SK-N-SH (cell line): ENCODE results near the gene MCUR1. TPM values are rescaled to one million over a fixed set of nuclear protein-coding genes. Genes with fewer than 3 reads are reported as not detected.
A peak's percentile ranks its signal among the peaks of the same experiment; 100 is the strongest.
"Not testable (repeated sequence)": the region's sequence is repeated elsewhere in the genome, so short reads cannot be mapped to it uniquely, and the experiment has no call there.

Source experiments
- CTCF ChIA-PET: fragments of 300-600, 350-600 bp; formaldehyde crosslinking; extraction: SDS; loops from one replicate; lab custom pipeline; 2021; lab: Yijun Ruan, JAX
- POLR2A ChIA-PET: fragments of 350-600 bp; sonication (Branson Sonifier 250); formaldehyde crosslinking; extraction: SDS; loops from one replicate; lab custom pipeline; 2020; ENCODE audit warnings: antibody characterized with exemption, inconsistent platforms; lab: Yijun Ruan, JAX
- DNase-seq: peaks from one replicate; pipeline ENCODE4 v3.0.0; 2012
- H2AFZ ChIP-seq: fragments of 200-600 bp; sonication (generic); 2 replicates; pipeline ENCODE4 v1.8.1; 2016; ENCODE audit warnings: antibody characterized with exemption, mild to moderate bottlenecking, low read depth
- H3F3A ChIP-seq: fragments of 200-600 bp; sonication (generic); replicated peaks from 2 replicates; pipeline ENCODE3; 2016; ENCODE audit warnings: antibody characterized with exemption, mild to moderate bottlenecking; ENCODE audit not compliant: insufficient read depth
- H3K27ac ChIP-seq, 2 experiments: fragments of 200-500 bp in 1 of 2; fragments of 200-600 bp in 1 of 2; sonication (Bioruptor generic) in 1 of 2; sonication (generic), shearing (Covaris generic) in 1 of 2; 2 replicates each; pipeline versions ENCODE4 v1.5.1 to v1.6.1; 2014 to 2016; ENCODE audit warnings: low read depth in 2 of 2, inconsistent platforms in 1 of 2, low read length in 1 of 2, mild to moderate bottlenecking in 1 of 2, mixed read lengths in 1 of 2
- H3K27me3 ChIP-seq: fragments of 200-600 bp; sonication (generic), shearing (Covaris generic); 2 replicates; pipeline ENCODE4 v1.6.1; 2016; ENCODE audit warnings: mixed run types; ENCODE audit not compliant: insufficient read depth
- H3K36me3 ChIP-seq, 2 experiments: fragments of 200-500 bp in 1 of 2; fragments of 200-600 bp in 1 of 2; sonication (Bioruptor generic) in 1 of 2; sonication (generic) in 1 of 2; replicated peaks in 1 of 2; 2 replicates each; pipeline versions ENCODE3 to v1.5.1; 2014 to 2016; ENCODE audit warnings: low read length in 1 of 2, mild to moderate bottlenecking in 1 of 2; ENCODE audit not compliant: insufficient read depth in 2 of 2, control insufficient read depth in 1 of 2
- H3K4me1 ChIP-seq, 2 experiments: fragments of 200-500 bp in 1 of 2; fragments of 200-600 bp in 1 of 2; sonication (Bioruptor generic) in 1 of 2; sonication (generic), shearing (Covaris generic) in 1 of 2; 2 replicates each; pipeline versions ENCODE4 v1.5.1 to v1.6.1; 2014 to 2016; ENCODE audit warnings: low read depth in 1 of 2, low read length in 1 of 2, mixed run types in 1 of 2; ENCODE audit not compliant: insufficient read depth in 2 of 2, control insufficient read depth in 1 of 2
- H3K4me2 ChIP-seq: fragments of 200-600 bp; sonication (generic), shearing (Covaris generic); 2 replicates; pipeline ENCODE4 v1.6.1; 2017; ENCODE audit warnings: mixed run types
- H3K4me3 ChIP-seq, 2 experiments: fragments of 200-500 bp in 1 of 2; fragments of 200-600 bp in 1 of 2; sonication (Bioruptor generic) in 1 of 2; sonication (generic), shearing (Covaris generic) in 1 of 2; 2 replicates each; pipeline versions ENCODE4 v1.5.1 to v1.8.1; 2014 to 2016; ENCODE audit warnings: low read depth in 2 of 2, inconsistent platforms in 1 of 2, low read length in 1 of 2, mild to moderate bottlenecking in 1 of 2, mixed read lengths in 1 of 2, moderate library complexity in 1 of 2
- H3K79me2 ChIP-seq: fragments of 200-600 bp; sonication (generic); 2 replicates; pipeline ENCODE4 v1.8.1; 2017; ENCODE audit warnings: mild to moderate bottlenecking; ENCODE audit not compliant: insufficient read depth
- H3K9ac ChIP-seq: fragments of 200-600 bp; sonication (generic); 2 replicates; pipeline ENCODE4 v1.6.1; 2017; ENCODE audit warnings: mixed run types
- H3K9me2 ChIP-seq: fragments of 200-600 bp; sonication (generic); 2 replicates; pipeline ENCODE4 v1.6.1; 2017; ENCODE audit warnings: mixed run types
- H3K9me3 ChIP-seq: fragments of 200-600 bp; sonication (generic); 2 replicates; pipeline ENCODE4 v1.6.1; 2017; ENCODE audit warnings: mixed run types, mild to moderate bottlenecking, moderate library complexity
- H4K20me1 ChIP-seq: fragments of 200-600 bp; sonication (generic); 2 replicates; pipeline ENCODE4 v1.6.1; 2017; ENCODE audit warnings: mild to moderate bottlenecking, mixed run types; ENCODE audit not compliant: insufficient read depth
- CHD2 ChIP-seq: fragments of 150-350 bp; IDR thresholded peaks from 2 replicates; pipeline ENCODE4 v1.6.1; 2018; ENCODE audit warnings: low read length; ENCODE audit not compliant: partially characterized antibody
- ELF1 ChIP-seq: IDR thresholded peaks from 2 replicates; pipeline ENCODE4 v1.4.0; 2012
- EP300 ChIP-seq, 2 experiments: IDR thresholded peaks; 2 replicates each; pipeline versions ENCODE4 v1.4.0 to v1.6.1; 2012; ENCODE audit warnings: borderline replicate concordance in 1 of 2, low read depth in 1 of 2, low read length in 1 of 2
- FOSL2 ChIP-seq: IDR thresholded peaks from 2 replicates; pipeline ENCODE4 v1.4.0; 2012; ENCODE audit warnings: low read depth, mild to moderate bottlenecking, moderate library complexity, borderline replicate concordance
- FOXJ3 ChIP-seq: sonication (generic); formaldehyde crosslinking; IDR thresholded peaks from 2 replicates; pipeline ENCODE4 v1.5.1; 2020; ENCODE audit warnings: mild to moderate bottlenecking, missing genetic modification reagents
- GABPA ChIP-seq: IDR thresholded peaks from 2 replicates; pipeline ENCODE4 v1.4.0; 2012; ENCODE audit warnings: low read depth, mild to moderate bottlenecking
- MAX ChIP-seq: IDR thresholded peaks from 2 replicates; pipeline ENCODE4 v1.4.0; 2012; ENCODE audit warnings: low read depth
- MEF2A ChIP-seq: IDR thresholded peaks from 2 replicates; pipeline ENCODE4 v1.4.0; 2012; ENCODE audit warnings: low read depth, borderline replicate concordance
- NFIC ChIP-seq: IDR thresholded peaks from 2 replicates; pipeline ENCODE4 v1.4.0; 2012; ENCODE audit warnings: borderline replicate concordance
- RAD21 ChIP-seq: IDR thresholded peaks from 2 replicates; pipeline ENCODE4 v1.6.1; 2012; ENCODE audit warnings: mild to moderate bottlenecking, low read length
- RCOR1 ChIP-seq: fragments of 150-350 bp; IDR thresholded peaks from 2 replicates; pipeline ENCODE4 v1.6.1; 2017; ENCODE audit warnings: antibody characterized with exemption, low read length
- RFX5 ChIP-seq: IDR thresholded peaks from 2 replicates; pipeline ENCODE4 v1.6.1; 2012; ENCODE audit warnings: mild to moderate bottlenecking, improper control_type of control experiment, low read length
- RXRA ChIP-seq: IDR thresholded peaks from 2 replicates; pipeline ENCODE4 v1.4.0; 2012; ENCODE audit warnings: low read depth, mild to moderate bottlenecking, borderline replicate concordance
- SMC3 ChIP-seq: IDR thresholded peaks from 2 replicates; pipeline ENCODE4 v1.6.1; 2012; ENCODE audit warnings: low read depth, low read length, improper control_type of control experiment
- TCF12 ChIP-seq: IDR thresholded peaks from 2 replicates; pipeline ENCODE4 v1.4.0; 2012
- TEAD4 ChIP-seq: IDR thresholded peaks from 2 replicates; pipeline ENCODE4 v1.4.0; 2012; ENCODE audit warnings: mild to moderate bottlenecking, borderline replicate concordance; ENCODE audit not compliant: insufficient read depth
- WGBS: methylation state at CpG from one replicate; pipeline ENCODE4 v1.1.6; 2017; ENCODE audit warnings: low lambda C conversion rate; 5-methylcytosine and 5-hydroxymethylcytosine counted together
- polyA plus RNA-seq, 3 experiments: library from polyadenylated mRNA; depleted of rRNA; stranded (reverse); fragments of >200 nt; gene quantifications; 2 replicates each; pipeline ENCODE4 v1.2.3, GENCODE V29; 2012
- TF ChIP-seq, protein P1 (sequence below): fragments of 150-350 bp; IDR thresholded peaks from 2 replicates; pipeline ENCODE4 v1.6.1; 2016; ENCODE audit warnings: mild to moderate bottlenecking, low read depth, low read length
- TF ChIP-seq, protein P2 (sequence below): IDR thresholded peaks from 2 replicates; pipeline ENCODE4 v1.6.1; 2012; ENCODE audit warnings: mild to moderate bottlenecking, low read depth, low read length, moderate library complexity
- TF ChIP-seq, protein P3 (sequence below): IDR thresholded peaks from 2 replicates; pipeline ENCODE4 v1.4.0; 2012; ENCODE audit warnings: low read depth, borderline replicate concordance

The MCUR1 gene
- polyA plus RNA-seq, 1 of the 3 experiments (the other 2 are of a cell fraction), result 8.3 TPM

DNA sequence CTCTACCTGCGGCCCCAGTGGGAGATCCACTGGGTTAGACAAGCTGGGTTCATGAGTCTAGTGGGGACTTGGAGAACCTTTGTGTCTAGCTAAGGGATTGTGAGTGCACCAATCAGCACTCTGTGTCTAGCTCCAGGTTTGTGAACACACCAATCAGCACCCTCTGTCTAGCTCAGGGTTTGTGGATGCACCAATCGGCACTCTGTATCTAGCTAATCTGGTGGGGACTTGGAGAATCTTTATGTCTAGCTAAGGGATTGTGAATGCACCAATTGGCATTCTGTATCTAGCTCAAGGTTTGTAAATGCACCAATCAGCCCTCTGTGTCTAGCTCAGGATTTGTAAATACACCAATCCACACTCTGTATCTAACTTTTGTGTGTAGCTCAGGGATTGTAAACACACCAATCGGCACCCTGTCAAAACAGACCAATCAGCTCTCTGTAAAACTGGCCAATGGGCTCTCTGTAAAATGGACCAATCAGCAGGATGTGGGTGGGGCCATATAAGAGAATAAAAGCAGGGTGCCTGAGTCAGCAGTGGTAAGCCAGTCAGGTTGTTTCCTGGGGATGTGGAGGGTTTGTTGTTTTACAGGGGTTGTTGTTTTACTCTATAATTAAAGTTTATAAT is 46.3 kb upstream of the MCUR1 start:
- H3K4me1 ChIP-seq, result not testable (repeated sequence)
- TF ChIP-seq, protein P1, sequence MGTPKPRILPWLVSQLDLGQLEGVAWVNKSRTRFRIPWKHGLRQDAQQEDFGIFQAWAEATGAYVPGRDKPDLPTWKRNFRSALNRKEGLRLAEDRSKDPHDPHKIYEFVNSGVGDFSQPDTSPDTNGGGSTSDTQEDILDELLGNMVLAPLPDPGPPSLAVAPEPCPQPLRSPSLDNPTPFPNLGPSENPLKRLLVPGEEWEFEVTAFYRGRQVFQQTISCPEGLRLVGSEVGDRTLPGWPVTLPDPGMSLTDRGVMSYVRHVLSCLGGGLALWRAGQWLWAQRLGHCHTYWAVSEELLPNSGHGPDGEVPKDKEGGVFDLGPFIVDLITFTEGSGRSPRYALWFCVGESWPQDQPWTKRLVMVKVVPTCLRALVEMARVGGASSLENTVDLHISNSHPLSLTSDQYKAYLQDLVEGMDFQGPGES, result peak; percentile 26; the same call in 1 of the 2 replicates
- peak; percentile 8 for TF ChIP-seq CHD2
- TF ChIP-seq, all 33 proteins: peak for 2; not testable (repeated sequence) for 31
- Histone ChIP-seq H2AFZ (peak overlapping the region; percentile 59; the same call in 1 of the 2 replicates), H3K27ac (peak overlapping the region in 1 of 2 experiments; percentile 74; a peak in 2 of 4 replicates), H3K4me3 (peak overlapping the region; percentile 35 to 49; a peak in 3 of 4 replicates)
- H3K27me3 ChIP-seq, H3K9me2 ChIP-seq, H3K4me2 ChIP-seq, DNase-seq, H3K36me3 ChIP-seq, H3K9me3 ChIP-seq, H3F3A ChIP-seq, H3K79me2 ChIP-seq, H4K20me1 ChIP-seq, H3K9ac ChIP-seq: not testable (repeated sequence)
- ChIA-PET POLR2A (interaction anchor here (0.7 to 1.7 kb wide), 7 partner anchors 9 to 246 kb away, joined by 3 to 6 read pairs (median 4); partner anchors contain the start of genes MCUR1 and NOL7), CTCF (interaction anchor here (1.0 to 1.7 kb wide), 2 partner anchors 13 to 65 kb away, joined by 3 to 9 read pairs; no protein-coding TSS in a partner anchor)
- WGBS, result 82% methylated on average over 1 of the region's 3 CpGs

DNA sequence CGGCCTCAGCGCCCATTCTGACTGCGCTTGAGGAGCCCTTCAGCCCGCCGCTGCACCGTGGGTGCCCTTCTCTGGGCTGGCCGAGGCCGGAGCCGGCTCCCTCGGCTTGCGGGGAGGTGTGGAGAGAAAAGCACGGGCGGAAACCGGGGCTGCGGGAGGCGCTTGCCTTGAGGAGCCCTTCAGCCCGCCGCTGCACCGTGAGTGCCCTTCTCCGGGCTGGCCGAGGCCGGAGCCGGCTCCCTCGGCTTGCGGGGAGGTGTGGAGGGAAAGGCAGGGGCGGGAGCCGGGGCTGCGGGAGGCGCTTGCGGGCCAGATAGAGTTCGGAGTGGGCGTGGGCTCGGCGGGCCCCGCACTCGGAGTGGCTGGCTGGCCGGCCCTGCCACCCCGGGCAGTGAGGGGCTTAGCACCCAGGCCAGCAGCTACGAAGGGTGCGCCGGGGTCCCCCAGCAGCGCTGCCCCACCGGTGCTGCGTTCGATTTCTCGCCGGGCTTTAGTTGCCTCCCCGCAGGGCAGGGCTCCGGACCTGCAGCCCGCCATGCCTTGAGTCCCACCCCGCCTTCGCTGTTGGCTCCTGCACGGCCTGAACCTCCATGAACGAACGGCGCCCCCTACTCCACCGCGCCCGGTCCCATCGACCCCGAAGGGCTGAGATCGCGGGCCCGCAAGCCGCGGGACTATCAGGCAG is 45.7 kb upstream of the MCUR1 start:
- peak overlapping the region; percentile 50 for H3K4me2 ChIP-seq
- ChIA-PET POLR2A (interaction anchor here (0.7 to 1.7 kb wide), 7 partner anchors 12 to 245 kb away, joined by 3 to 6 read pairs (median 4); partner anchors contain the start of genes MCUR1 and NOL7), CTCF (interaction anchor here (0.8 to 1.7 kb wide), 2 partner anchors 14 to 207 kb away, joined by 3 to 9 read pairs; no protein-coding TSS in a partner anchor)
- no peaks in the 10 kb centered on the region for H3F3A ChIP-seq
- peak overlapping the region in 1 of 2 experiments; percentile 74; a peak in 2 of 4 replicates for H3K27ac ChIP-seq
- peak overlapping the region; percentile 59; the same call in 1 of the 2 replicates for H2AFZ ChIP-seq
- no peaks in the 10 kb centered on the region for H3K9me3 ChIP-seq
- DNase-seq, result peak; percentile 61
- H3K9me2 ChIP-seq, result no peaks in the 10 kb centered on the region
- no peaks in the 10 kb centered on the region for H4K20me1 ChIP-seq
- H3K4me1 ChIP-seq, result no peaks in the 10 kb centered on the region
- H3K79me2 ChIP-seq, result no peaks in the 10 kb centered on the region
- H3K27me3 ChIP-seq, result no peaks in the 10 kb centered on the region
- H3K9ac ChIP-seq, result no peak overlapping the region
- H3K4me3 ChIP-seq, result peak overlapping the region; percentile 35 to 49; a peak in 3 of 4 replicates
- H3K36me3 ChIP-seq, result no peaks in the 10 kb centered on the region
- WGBS, result 38% methylated on average over 62 of the region's 66 CpGs
- TF ChIP-seq EP300 (IDR thresholded peaks at IDR 0.05; ENCODE audit: borderline replicate concordance in 1 of 2, low read depth in 1 of 2, low read length in 1 of 2) (no peak), RFX5 (no peak), TCF12 (no peak), CHD2 (no peak), SMC3 (no peak), GABPA (no peak), RXRA (no peak), RCOR1 (no peak), ELF1 (no peak), MAX (no peak), NFIC (no peak), TEAD4 (no peak), FOXJ3 (CRISPR knock-in tag) (no peak), RAD21 (no peak), FOSL2 (no peak), MEF2A (no peak)
- TF ChIP-seq, protein P2, sequence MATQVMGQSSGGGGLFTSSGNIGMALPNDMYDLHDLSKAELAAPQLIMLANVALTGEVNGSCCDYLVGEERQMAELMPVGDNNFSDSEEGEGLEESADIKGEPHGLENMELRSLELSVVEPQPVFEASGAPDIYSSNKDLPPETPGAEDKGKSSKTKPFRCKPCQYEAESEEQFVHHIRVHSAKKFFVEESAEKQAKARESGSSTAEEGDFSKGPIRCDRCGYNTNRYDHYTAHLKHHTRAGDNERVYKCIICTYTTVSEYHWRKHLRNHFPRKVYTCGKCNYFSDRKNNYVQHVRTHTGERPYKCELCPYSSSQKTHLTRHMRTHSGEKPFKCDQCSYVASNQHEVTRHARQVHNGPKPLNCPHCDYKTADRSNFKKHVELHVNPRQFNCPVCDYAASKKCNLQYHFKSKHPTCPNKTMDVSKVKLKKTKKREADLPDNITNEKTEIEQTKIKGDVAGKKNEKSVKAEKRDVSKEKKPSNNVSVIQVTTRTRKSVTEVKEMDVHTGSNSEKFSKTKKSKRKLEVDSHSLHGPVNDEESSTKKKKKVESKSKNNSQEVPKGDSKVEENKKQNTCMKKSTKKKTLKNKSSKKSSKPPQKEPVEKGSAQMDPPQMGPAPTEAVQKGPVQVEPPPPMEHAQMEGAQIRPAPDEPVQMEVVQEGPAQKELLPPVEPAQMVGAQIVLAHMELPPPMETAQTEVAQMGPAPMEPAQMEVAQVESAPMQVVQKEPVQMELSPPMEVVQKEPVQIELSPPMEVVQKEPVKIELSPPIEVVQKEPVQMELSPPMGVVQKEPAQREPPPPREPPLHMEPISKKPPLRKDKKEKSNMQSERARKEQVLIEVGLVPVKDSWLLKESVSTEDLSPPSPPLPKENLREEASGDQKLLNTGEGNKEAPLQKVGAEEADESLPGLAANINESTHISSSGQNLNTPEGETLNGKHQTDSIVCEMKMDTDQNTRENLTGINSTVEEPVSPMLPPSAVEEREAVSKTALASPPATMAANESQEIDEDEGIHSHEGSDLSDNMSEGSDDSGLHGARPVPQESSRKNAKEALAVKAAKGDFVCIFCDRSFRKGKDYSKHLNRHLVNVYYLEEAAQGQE, result no peak
- TF ChIP-seq, protein P3, sequence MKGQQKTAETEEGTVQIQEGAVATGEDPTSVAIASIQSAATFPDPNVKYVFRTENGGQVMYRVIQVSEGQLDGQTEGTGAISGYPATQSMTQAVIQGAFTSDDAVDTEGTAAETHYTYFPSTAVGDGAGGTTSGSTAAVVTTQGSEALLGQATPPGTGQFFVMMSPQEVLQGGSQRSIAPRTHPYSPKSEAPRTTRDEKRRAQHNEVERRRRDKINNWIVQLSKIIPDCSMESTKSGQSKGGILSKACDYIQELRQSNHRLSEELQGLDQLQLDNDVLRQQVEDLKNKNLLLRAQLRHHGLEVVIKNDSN, result no peak
